Measurements from ENCODE around the gene RGS19. TPM values are rescaled to one million over a fixed set of nuclear protein-coding genes. Genes with fewer than 3 reads are reported as not detected.

The RGS19 gene
- polyA plus RNA-seq, 1 donor (not counting 4 experiments of a cell fraction or from before 2014, with no cell fraction given) = 11.8 TPM

DNA sequence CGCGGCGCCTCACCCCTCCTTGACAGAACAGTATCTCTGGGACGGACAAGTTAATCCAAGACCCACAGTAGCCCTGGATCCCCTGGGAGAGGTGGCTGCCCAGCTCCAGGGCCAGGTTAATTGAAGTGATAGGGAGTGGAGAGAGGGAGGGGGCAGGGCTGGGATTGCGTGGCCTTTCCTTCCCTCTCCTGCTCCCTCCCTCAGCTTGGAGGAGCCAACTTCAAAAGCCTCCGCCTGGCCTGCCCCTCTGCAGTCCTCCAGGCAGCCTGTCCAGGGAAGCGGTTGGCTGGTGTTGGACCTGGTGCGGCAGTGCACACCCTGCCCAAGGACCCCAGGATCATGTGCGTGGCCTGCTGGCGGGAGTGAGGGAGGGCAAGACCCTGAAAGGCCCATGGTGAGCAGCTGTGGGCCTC lies 43.4 kb downstream of the RGS19 start, which contains the start of gene C20orf204:
TSS of gene C20orf204 (plus strand) at position 250 of the 413 bp plus-strand sequence. CDS start at position 392, 142 bp downstream.
- Histone ChIP-seq H3K9me3 (ENCODE audit: control insufficient read depth, low read depth, low read length) (no peaks in the 10 kb centered on the region), H3K9ac (ENCODE audit: control insufficient read depth, extremely low read depth, insufficient read depth, low read length) (no peak within 1 kb of the TSS), H3K4me1 (ENCODE audit: control insufficient read depth, extremely low read depth, insufficient read depth, low read length) (peaks cover 5% of the 10 kb centered on the region), H3K36me3 (ENCODE audit: control insufficient read depth in 2 of 2, extremely low read depth in 1 of 2, insufficient read depth in 2 of 2, low read length in 2 of 2) (peaks cover 0 to 13% of the 10 kb centered on the region in 2 experiments), H3K4me3 (ENCODE audit: control insufficient read depth in 2 of 3, extremely low read depth in 1 of 3, insufficient read depth in 2 of 3, low read depth in 1 of 3, low read length in 3 of 3) (no peak within 1 kb of the TSS), H3K4me2 (ENCODE audit: control insufficient read depth, extremely low read depth, insufficient read depth, low read depth, low read length) (no peak within 1 kb of the TSS), H2AFZ (ENCODE audit: control insufficient read depth, low read length) (no peak within 1 kb of the TSS), H3K27me3 (ENCODE audit: control insufficient read depth, extremely low read depth, insufficient read depth, low read length) (peaks cover 19% of the 10 kb centered on the region), H3K27ac (ENCODE audit: control insufficient read depth, insufficient read depth, low read length) (no peak within 1 kb of the TSS), H3K79me2 (ENCODE audit: control insufficient read depth, insufficient read depth, low read length) (no peaks in the 10 kb centered on the region), H3K9me1 (ENCODE audit: control insufficient read depth, extremely low read depth, insufficient read depth, low read length) (no peaks in the 10 kb centered on the region), H4K20me1 (ENCODE audit: control insufficient read depth, extremely low read depth, insufficient read depth, low read length) (no peaks in the 10 kb centered on the region)
- dilution Hi-C loops (cut with MboI; ENCODE audit: extremely low pct_ligation_motif_present, low sequenced_read_pairs) = no loop called here
- FAIRE-seq = no peak
- no peak for TF ChIP-seq EZH2 (IDR thresholded peaks at IDR 0.05; ENCODE audit: low read length)
- TF ChIP-seq, protein P1, sequence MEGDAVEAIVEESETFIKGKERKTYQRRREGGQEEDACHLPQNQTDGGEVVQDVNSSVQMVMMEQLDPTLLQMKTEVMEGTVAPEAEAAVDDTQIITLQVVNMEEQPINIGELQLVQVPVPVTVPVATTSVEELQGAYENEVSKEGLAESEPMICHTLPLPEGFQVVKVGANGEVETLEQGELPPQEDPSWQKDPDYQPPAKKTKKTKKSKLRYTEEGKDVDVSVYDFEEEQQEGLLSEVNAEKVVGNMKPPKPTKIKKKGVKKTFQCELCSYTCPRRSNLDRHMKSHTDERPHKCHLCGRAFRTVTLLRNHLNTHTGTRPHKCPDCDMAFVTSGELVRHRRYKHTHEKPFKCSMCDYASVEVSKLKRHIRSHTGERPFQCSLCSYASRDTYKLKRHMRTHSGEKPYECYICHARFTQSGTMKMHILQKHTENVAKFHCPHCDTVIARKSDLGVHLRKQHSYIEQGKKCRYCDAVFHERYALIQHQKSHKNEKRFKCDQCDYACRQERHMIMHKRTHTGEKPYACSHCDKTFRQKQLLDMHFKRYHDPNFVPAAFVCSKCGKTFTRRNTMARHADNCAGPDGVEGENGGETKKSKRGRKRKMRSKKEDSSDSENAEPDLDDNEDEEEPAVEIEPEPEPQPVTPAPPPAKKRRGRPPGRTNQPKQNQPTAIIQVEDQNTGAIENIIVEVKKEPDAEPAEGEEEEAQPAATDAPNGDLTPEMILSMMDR (optimal IDR thresholded peaks at IDR 0.05 in 1 of 3, IDR thresholded peaks at IDR 0.05 in 1 of 3, conservative IDR thresholded peaks at IDR 0.05 in 1 of 3; ENCODE audit: extremely low read depth in 1 of 3, insufficient read depth in 2 of 3, low read length in 3 of 3) = no peak
- DNase-seq (ENCODE audit: low read depth, low spot score) = no peak

DNA sequence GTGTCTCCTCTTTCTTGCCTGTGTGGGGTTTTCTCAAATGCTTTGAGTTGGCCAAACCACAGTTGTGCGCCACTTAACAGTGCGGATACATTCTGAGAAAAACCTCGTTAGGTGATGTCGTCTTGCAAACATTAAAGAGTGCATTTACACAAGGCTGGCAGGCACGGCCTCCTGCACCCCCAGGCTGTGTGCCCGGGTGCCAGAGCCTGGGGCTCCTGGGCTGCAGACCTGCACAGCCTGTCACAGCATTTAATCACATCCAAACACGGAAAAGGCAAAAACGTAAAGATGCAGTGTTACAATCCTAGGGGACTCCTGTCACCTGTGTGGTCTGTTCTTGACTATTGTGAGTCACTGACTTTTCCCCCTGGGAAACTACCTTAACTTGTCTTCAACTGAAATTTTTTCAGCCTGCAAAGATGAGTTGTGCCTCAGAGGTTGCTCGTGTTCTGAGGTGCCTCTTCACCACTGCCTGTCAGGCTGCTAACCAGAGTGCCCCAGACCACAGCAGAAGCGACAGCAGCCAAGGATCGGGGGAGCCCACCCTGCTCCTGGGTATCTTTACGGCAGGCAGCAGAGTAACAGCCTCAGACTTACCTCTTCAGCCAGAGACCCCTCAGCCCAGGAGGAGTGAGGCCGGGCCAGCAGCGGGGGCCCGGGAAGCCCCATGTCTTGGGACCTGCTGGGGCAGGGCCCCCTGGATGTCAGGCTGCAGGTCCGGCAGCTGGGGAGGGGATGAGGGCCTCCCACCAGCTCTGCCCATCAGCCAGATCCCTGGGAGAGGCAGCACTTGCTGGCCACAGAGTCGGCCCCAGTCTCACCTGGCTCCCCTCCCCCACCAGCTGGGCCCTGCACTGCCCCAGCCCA lies 44.0 kb downstream of the RGS19 start:
- Histone ChIP-seq H3K36me3 (ENCODE audit: control insufficient read depth in 2 of 2, extremely low read depth in 1 of 2, insufficient read depth in 2 of 2, low read length in 2 of 2) (peaks cover 5 to 15% of the 10 kb centered on the region in 2 experiments), H4K20me1 (ENCODE audit: control insufficient read depth, extremely low read depth, insufficient read depth, low read length) (no peaks in the 10 kb centered on the region), H3K27ac (ENCODE audit: control insufficient read depth, insufficient read depth, low read length) (no peak overlapping the region), H3K9ac (ENCODE audit: control insufficient read depth, extremely low read depth, insufficient read depth, low read length) (no peak overlapping the region), H3K79me2 (ENCODE audit: control insufficient read depth, insufficient read depth, low read length) (no peaks in the 10 kb centered on the region), H3K4me1 (ENCODE audit: control insufficient read depth, extremely low read depth, insufficient read depth, low read length) (peaks cover 5% of the 10 kb centered on the region), H3K4me3 (ENCODE audit: control insufficient read depth in 2 of 3, extremely low read depth in 1 of 3, insufficient read depth in 2 of 3, low read depth in 1 of 3, low read length in 3 of 3) (no peak overlapping the region), H3K9me1 (ENCODE audit: control insufficient read depth, extremely low read depth, insufficient read depth, low read length) (no peaks in the 10 kb centered on the region), H3K27me3 (ENCODE audit: control insufficient read depth, extremely low read depth, insufficient read depth, low read length) (peaks cover 13% of the 10 kb centered on the region), H2AFZ (ENCODE audit: control insufficient read depth, low read length) (no peak overlapping the region), H3K4me2 (ENCODE audit: control insufficient read depth, extremely low read depth, insufficient read depth, low read depth, low read length) (no peak overlapping the region), H3K9me3 (ENCODE audit: control insufficient read depth, low read depth, low read length) (no peaks in the 10 kb centered on the region)
- TF ChIP-seq EZH2 (IDR thresholded peaks at IDR 0.05; ENCODE audit: low read length) = no peak
- TF ChIP-seq, protein P1 (optimal IDR thresholded peaks at IDR 0.05 in 1 of 3, IDR thresholded peaks at IDR 0.05 in 1 of 3, conservative IDR thresholded peaks at IDR 0.05 in 1 of 3; ENCODE audit: extremely low read depth in 1 of 3, insufficient read depth in 2 of 3, low read length in 3 of 3) = no peak
- dilution Hi-C loops (cut with MboI; ENCODE audit: extremely low pct_ligation_motif_present, low sequenced_read_pairs) = no loop called here
- DNase-seq (ENCODE audit: low read depth, low spot score) = no peak
- FAIRE-seq = no peak
